ENCODE data around the gene HYI.
"Not testable (repeated sequence)": the region's sequence is repeated elsewhere in the genome, so short reads cannot be mapped to it uniquely, and the experiment has no call there.

HYI gene, protein sequence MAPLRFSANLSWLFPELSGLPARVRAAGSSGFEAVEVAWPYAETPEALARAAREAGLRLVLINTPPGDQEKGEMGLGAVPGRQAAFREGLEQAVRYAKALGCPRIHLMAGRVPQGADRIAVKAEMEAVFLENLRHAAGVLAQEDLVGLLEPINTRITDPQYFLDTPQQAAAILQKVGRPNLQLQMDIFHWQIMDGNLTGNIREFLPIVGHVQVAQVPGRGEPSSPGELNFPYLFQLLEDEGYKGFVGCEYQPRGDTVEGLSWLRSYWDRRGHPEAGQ

DNA sequence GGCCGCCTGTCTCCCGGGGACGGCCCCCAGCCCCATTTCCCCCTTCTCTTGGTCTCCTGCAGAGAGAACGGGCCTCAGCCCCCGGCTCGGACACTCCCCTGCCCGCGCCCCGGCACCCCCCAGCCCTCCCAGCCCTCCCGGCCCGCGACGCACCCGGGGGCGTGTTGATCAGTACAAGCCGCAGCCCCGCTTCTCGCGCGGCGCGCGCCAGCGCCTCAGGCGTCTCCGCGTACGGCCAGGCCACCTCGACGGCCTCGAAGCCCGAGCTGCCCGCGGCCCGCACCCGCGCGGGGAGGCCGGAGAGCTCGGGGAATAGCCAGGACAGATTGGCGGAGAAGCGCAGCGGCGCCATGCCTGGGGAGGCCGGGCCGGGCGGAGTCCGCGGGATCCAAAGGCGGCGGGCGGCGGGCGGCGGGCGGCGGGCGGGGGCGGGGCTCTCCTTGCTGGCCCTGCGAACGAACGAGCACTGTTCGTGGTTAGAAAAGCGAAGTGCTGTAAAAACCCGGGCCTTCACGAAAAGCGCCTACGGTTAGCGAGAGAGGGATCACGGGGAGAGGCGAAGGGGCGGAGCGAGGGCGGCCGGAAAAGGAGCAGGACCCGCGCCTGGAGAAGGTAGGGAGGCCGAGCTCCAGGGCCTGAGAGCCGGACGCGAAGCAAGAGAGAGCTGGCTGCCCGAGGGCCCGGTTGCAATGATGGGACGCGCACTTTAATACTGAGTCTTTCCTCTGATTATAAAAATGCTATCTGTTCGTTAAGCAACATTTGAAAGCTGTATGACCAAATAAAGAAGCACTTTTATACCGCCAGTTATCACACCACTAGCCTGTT is at the start of gene HYI:
Gene HYI, minus strand, starts transcription at position 490 of the 828 bp plus-strand sequence. Its CDS starts 138 bp downstream, at position 352.
- DNase-seq (ENCODE audit: insufficient read length, low spot score) (peak; percentile 60), FAIRE-seq (no peak)
- TF ChIP-seq, protein P1, sequence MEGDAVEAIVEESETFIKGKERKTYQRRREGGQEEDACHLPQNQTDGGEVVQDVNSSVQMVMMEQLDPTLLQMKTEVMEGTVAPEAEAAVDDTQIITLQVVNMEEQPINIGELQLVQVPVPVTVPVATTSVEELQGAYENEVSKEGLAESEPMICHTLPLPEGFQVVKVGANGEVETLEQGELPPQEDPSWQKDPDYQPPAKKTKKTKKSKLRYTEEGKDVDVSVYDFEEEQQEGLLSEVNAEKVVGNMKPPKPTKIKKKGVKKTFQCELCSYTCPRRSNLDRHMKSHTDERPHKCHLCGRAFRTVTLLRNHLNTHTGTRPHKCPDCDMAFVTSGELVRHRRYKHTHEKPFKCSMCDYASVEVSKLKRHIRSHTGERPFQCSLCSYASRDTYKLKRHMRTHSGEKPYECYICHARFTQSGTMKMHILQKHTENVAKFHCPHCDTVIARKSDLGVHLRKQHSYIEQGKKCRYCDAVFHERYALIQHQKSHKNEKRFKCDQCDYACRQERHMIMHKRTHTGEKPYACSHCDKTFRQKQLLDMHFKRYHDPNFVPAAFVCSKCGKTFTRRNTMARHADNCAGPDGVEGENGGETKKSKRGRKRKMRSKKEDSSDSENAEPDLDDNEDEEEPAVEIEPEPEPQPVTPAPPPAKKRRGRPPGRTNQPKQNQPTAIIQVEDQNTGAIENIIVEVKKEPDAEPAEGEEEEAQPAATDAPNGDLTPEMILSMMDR (IDR thresholded peaks at IDR 0.05; ENCODE audit: insufficient read depth, missing control alignments): no peak

DNA sequence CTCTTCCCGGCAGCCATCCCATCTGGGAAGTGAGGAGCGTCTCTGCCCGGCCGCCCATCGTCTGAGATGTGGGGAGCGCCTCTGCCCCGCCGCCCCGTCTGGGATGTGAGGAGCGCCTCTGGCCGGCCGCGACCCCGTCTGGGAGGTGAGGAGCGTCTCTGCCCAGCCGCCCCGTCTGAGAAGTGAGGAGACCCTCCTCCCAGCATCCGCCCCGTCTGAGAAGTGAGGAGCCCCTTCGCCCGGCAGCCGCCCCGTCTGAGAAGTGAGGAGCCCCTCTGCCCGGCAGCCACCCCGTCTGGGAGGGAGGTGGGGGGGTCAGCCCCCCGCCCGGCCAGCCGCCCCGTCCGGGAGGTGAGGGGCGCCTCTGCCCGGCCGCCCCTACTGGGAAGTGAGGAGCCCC is 48.1 kb upstream of the HYI start:
- not testable (repeated sequence) for DNase-seq (ENCODE audit: insufficient read length, low spot score); FAIRE-seq

DNA sequence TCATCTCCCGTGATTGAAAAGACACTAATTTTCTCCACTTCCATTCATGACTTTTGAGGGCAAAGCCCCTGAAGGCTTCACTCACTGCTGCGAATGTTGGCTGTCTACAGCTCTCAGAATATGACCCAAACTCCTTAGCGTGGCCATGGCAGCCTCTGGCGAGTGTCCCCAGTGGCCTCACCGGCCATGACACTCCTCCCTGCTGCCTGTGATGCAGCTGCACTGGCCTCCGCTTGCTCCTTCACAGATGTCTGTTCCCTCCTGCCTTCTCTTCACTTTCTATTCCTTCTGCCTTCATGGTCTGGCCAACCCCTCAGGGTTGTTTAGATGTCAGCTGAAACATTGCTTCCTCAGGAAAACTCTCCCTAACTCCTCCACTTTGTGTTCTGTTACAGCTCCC is 46.2 kb upstream of the HYI start:
- TF ChIP-seq, protein P1 (IDR thresholded peaks at IDR 0.05; ENCODE audit: insufficient read depth, missing control alignments): no peak
- DNase-seq (ENCODE audit: insufficient read length, low spot score) (no peak), FAIRE-seq (no peak)

DNA sequence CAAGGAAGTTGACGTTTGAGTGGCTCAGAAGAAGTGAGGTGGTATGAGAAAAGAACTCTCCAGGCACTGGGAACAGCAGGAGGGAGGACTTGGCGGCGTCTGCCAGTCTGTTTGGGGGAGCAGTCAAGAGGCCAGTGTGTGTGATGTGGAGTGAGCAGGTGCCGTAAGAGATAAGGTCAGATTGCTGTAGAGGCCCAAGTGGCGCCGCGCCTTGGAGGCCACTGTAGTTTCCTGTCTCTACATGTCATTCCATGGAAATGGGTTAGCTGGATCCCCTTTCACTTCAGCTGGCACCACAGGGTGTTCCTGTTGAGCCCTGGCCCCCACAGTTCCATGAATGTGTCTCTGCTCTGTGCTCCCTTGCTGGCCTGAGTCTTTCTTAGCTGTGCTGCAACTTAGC is 41.5 kb upstream of the HYI start:
- TF ChIP-seq, protein P1 (IDR thresholded peaks at IDR 0.05; ENCODE audit: insufficient read depth, missing control alignments): no peak
- FAIRE-seq: no peak
- DNase-seq (ENCODE audit: insufficient read length, low spot score): no peak

DNA sequence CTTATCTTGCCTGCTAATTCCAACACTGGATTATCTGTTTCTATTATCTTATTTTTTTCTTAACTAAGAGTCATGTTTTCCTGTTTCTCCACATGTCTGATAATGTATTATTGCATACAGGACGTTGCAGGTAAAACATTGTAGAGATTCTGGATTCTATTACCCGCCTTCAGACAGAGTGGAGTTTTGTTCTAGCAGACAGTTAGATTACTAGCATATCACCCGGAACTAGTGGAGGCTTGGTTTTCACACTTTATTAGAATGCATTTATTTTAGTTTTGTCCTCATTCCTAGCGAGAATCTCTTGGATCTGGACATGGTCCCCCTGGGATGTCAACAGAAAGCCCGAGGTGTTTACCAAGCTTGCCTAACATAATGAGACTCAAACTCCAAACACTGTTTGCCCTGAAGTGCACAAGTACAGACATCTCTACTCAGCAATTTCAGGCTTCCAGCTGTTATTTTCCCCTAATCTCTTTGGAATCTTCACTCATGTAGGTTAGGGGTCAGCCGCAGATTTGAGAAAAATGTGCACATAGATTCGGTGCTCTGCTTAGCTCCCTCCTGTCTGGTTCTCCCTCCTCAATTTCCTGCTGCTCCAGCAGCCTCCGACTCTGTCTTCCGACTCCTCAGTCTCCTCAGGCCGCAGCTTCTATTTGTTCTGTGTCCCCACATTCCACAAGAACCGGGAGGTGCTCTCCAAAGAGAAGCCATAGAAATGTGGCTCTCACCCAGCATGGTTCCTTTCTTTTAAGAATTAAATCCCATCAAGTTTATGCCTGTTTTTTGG is 40.1 kb upstream of the HYI start:
- TF ChIP-seq, protein P1 (IDR thresholded peaks at IDR 0.05; ENCODE audit: insufficient read depth, missing control alignments): no peak
- no peak for FAIRE-seq

DNA sequence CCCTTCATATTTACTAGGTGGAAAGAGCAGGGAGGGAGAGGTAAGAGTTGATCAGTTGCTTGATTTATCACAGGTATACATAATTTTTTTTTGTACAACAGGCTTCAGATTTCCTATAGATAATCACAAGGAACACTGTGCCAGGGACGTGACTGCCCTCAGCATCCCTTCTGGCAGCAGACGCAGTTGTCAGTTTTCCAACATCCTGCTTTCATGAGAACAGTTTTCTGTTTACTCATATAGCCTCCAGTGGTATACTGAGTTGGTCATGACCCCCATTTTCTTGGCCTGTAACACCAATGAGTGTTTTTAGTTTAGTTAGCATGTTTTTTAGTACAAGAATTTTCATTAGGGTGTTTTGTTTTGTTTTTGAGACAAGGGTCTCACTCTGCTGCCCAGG is 39.1 kb upstream of the HYI start:
- DNase-seq (ENCODE audit: insufficient read length, low spot score) (no peak), FAIRE-seq (no peak)
- TF ChIP-seq, protein P1 (IDR thresholded peaks at IDR 0.05; ENCODE audit: insufficient read depth, missing control alignments): no peak

More for the DNA sequence above, 40.1 kb upstream of the HYI start:
- DNase-seq (ENCODE audit: insufficient read length, low spot score): no peak

DNA sequence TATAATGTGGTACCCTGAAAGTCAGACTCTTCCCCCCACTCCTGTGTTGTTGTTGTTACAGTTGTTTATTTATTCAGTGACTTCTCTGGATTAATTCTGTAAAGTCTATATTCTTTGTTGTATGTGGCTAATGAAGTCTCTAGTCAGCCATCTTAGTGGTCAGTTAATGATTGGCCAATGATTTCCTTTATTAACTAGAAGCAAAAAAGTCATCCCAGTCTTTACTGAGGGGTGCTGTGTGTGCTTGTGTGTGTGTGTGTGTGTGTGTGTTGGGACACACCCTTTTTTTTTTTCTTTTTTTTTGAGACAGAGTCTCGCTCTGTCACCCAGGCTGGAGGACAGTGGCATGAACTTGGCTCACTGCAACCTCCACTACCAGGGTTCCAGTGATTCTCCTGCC is 37.3 kb upstream of the HYI start:
- FAIRE-seq (no peak), DNase-seq (ENCODE audit: insufficient read length, low spot score) (no peak)
- TF ChIP-seq, protein P1 (IDR thresholded peaks at IDR 0.05; ENCODE audit: insufficient read depth, missing control alignments): no peak
